DMS53 (cell line): ENCODE data around the gene STARD9.
"Not testable (repeated sequence)": the region's sequence is repeated elsewhere in the genome, so short reads cannot be mapped to it uniquely, and the experiment has no call there.

Experiments
- DNase-seq: peaks from one replicate; lab custom pipeline; 2025; lab: John Stamatoyannopoulos, UW

STARD9 gene

DNA sequence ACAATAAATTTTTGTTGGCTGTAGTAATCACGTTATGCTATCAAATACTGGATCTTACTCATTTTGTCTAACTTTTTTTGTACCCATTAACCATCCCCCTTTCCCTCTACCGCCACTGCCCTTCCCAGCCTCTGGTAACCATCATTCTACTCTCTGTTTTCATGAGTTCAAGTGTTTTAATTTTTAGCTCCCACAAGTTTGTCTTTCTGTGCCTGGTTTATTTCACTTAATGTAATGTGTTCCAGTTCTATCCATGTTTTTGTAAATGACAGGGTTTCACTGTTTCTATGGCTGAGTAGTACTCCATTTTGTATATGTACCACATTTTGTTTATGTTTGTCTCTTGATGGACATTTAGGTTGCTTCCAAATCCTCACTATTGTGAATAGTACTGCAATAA lies 52.1 kb downstream of the STARD9 start:
- no peak for DNase-seq

DNA sequence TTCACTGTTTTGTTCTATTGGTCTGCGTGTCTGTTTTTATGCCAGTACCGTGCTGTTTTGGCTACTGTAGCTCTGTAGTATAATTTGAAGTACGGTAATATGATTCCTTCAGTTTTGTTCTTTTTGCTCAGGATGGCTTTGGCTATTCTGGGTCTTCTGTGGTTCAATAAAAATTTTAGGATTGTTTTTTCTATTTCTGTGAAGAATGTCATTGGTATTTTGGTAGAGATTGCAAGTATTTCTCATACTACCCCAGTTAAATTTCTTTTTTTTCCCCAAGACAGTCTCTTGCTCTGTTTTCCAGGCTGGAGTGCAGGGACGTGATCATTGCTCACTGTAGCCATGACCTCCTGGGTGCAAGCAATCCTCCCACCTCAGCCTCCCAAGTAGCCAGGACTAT lies 53.4 kb downstream of the STARD9 start:
- DNase-seq, result no peak

DNA sequence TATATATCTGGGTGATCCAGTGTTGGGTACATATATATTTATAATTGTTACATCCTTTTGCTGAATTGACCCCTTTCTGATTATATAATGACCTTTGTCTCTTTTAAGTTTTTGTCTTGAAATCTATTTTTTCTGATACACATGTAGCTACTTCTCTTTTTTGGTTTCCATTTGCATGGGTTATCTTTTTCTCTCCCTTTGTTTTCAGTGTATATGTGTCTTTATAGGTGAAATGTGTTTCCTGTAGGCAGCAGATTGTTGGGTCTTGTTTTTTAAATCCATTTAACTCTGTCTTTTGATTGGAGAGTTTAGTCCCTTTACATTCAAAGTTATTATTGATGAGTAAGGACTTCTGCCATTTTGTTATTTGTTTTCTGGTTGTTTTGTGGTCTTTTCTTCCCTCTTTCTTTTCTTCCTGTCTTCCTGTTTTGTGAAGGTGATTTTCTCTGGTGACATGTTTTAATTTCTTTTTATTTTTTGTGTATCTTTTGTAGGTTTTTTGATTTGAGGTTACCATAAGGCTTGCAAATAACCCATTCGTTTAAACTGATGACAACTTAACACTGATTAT lies 56.8 kb downstream of the STARD9 start:
- no peak for DNase-seq

DNA sequence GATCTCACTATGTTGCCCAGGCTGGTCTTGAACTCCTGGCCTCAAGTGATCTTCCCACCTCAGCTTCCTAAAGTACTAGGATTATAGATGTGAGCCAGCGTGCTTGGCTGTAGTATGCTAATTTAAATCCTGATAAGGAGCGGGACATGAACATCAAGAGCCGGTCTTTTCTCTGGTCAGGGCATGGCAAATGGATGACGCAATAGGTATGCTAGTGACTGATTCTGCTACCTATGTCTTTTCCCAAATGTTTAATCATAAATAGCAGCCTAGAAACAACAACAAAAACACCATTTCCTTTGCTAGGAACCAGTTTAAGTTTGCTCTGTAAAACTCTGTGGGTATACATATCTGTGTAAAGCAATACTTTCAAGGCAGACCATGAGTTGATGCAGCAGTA lies 64.7 kb downstream of the STARD9 start:
- no peak for DNase-seq

DNA sequence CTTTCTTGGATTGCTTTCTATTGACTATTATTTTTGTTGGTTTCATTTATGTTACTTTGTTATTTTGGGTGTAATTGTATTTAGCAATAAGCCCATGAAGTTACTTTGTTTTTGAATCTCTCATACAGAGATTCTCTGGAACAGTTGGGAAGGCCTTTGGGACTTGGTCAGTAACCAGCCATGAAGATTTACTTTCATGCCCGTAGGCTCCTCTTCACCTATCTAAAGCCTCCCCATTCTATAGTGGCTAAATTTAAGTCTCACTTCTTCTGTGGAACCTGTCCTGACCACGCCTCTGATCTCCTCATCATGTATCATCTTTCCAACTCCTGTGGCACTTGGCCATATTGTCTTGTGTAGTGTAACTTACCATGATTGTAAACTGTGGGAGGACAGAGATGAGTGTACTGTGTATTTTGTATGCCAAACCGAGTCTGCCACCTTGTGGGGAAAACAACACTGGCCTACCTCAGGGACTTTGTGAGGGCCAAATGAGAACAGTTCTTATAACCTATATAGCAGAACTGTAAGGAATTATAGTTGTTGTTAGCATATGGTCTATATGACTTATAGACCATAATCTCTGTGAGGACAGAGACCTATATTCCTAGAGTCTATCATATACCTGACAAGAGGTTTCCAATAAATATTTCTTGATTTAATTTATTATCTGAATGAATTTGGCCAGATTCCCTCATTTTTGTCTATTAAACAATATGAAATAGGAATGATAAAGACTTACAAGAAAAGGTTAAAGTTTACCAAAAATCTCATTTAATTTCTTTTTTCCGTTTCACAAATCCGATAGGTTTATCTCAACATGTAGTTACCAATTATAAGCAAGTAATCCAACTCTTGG lies 75.0 kb downstream of the STARD9 start:
- peak; percentile 80 for DNase-seq

DNA sequence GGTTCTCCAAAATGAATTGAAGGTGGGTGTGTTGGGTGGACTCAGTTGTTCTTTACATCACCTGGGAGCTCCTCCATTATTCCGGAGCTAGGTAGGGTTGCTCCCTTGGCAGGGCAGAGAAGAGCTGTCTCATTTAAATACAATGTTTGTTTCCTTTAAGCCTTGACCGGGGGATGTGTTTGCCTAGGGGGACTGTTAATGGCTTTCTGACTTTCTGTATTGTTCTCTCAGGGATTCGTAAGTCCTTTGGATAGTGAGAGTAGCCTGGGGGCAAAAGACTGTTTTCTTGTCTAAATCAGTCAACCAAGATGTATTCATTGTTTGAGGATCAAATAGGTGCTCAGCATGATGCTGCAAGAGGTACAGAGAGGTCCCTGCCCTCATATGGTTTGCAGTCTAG lies 90.4 kb downstream of the STARD9 start:
- DNase-seq, result no peak

DNA sequence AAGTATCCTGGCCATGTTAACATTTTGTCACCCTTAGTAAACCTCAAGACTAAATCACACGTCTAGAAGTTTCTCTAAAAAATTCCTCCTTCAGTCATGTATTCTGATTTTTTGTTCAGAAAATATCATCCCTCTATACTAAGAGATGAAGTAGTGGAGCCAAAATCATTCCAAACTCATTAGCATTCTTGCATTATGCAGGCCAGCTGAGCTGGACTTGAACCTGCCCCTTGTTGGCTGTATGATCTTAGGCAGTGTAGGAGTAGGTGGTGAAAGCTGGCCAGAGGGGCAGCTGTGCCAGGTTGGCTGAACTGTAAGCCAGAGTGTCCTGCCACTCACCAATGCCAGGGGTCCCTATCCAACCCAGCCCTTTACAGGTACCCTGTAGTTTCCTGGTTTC lies 92.4 kb downstream of the STARD9 start:
- DNase-seq, result no peak

DNA sequence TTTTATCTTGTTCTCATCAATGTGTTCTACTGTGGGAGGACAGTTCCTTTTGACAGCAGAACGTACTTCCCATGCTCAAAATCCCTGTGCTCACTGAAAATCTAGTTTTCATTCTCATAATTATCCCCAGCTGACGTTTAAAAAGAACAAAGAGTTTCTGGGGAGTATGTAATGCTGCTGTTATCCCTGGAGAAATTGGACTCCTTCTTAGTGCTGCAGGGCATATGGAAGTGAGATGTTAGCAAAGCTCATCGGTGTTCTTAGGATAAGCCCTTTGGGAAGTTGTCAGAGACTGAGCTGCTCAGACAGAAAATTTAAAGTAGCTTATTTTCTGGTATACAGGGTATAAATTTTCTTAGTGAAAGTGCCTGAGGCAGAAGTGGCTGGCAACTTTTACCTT lies 95.0 kb downstream of the STARD9 start:
- DNase-seq, result no peak

DNA sequence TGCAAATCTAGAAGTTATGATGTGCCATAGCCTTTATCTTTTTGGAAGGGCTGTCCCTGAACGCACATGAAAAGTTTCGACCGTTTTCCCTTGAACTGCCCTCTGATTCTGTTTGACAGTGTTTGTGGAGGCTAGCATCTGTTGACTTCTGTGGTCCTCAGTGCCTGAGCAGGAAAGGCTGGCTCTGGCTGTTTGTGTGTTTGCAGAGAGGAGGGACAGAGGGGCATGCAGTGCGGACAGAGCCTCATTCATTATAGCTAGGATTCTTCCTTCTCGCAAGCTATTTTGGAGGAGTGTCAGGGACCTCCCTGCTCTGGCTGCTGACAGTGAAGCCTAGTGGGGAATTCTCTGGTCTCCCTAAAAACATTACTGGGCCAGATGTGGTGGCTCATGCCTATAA lies 97.0 kb downstream of the STARD9 start:
- no peak for DNase-seq

DNA sequence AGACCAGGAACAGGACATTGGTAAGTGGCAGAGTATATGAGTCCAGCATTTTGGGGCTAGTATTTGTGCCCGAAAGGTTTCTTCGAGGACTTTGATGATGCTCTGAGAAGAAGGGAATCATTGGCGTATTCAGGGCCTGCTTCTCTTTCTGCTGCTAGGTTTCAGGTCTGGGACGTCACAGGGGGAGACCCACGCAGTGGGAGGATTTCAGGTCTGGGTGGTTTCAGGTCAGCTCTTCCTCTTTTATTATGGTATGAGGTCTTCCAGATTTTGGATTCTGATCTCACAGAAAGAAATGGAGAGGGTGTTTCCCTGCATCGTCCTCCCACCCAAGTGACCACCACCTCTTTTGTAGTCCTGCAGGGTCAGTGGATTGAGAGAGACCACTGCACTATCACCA lies 99.1 kb downstream of the STARD9 start:
- DNase-seq, result no peak

DNA sequence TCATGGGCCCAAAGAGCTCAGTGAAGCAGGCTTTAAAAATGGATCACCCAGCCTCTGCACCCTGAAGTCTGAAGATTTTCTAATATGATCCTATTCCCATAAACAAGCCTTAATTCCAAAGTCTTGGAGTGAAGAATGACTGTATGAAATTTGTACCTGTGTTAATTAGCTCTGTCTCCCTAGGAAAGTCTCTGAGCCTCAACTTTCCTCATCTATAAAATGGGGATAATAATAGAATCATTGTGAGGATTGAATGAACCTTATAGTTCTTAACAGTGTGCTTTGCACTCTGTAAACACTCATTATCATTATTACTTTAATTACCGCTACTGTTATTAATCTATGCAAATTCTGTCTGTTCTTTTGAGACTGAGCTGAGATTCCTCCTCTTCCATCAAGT lies 99.6 kb downstream of the STARD9 start:
- DNase-seq, result no peak

DNA sequence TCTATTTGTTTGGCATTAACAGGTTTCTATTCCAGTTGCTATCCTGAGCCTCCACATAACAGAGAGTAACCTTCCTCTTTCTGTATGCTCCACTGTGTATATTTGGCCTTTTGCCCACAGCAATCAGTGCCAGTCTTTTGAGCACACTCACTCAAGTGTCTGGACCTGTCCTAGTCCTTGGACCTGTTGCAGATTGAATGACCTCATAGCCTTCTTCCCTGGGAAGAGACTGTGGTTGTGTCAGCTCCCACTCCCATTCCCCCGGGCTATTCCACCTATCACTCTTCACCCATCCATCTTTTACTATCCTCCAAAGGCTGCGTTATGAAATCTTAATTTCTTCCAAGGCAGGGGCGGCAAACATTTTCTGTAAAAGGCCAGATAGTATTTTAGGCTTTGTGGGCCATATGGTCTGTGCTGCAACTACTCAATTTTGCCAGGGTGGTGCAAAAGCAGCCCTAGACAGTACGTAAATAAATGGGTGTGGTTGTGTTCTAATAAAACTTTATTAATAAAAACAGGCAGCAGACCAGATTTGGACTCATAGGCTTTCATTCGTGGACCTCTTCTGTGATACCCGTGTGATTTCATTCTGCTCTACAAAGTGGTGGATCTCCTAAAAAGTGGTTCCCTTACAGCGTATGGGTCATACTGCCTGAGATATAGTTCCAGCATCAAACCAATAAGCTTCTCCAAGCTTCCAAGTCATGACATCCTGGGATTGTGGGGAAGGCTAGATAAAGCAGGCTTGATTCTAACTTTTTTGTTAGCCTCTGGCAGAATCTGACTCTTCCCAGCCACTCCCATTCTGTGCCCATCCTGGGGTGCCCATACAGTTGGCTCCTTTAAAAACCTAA lies 104.1 kb downstream of the STARD9 start:
- no peak for DNase-seq

DNA sequence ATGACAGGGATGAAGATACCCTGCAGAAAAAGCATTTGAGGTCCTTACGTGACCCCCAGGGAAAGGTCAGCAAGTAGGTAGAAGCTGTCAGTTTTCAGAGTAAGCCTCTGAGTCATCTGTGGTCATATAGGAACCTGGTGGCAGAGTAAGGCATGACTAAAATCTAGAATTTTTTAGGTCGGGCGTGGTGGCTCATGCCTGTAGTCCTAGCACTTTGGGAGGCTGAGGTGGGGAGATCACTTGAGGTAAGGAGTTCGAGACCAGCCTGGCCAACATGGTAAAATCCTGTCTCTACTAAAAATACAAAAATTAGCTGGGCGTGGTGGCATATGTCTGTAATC lies 104.7 kb downstream of the STARD9 start:
- DNase-seq, result not testable (repeated sequence)

DNA sequence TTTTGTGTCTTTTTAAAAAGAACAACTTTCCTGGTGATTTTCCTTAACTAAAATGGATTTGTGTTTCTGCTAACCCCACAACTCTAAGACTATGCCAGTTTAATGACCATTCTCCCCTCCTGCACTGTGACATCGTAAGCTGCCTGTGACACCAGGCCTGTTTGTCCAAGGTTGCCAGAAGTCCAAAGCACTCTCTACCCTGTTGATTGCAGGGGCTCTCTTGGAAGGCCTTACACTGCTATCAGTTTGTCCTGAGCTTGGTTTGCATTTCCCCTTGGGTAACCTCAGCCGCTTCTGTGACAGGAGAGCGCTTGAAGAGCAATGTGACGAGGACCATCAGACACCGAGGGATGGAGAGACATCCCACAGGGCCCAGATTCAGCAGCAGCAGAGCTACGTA lies 105.7 kb downstream of the STARD9 start:
- no peak for DNase-seq

DNA sequence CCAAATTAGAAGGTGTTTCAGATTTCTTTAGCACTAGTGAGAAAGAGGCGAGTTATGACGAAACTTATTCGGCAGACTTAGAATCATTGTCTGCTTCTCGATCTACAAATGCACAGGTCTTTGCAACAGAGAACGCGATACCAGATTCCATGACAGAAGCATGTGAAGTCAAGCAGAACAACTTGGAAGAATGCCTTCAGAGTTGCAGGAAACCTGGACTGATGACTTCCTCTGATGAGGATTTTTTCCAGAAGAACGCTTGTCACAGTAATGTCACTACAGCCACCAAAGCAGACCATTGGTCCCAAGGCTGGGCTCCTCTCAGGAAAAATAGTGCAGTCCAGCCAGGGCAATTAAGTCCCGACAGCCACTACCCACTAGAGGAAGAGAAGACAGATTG lies 110.9 kb downstream of the STARD9 start:
- DNase-seq, result no peak

DNA sequence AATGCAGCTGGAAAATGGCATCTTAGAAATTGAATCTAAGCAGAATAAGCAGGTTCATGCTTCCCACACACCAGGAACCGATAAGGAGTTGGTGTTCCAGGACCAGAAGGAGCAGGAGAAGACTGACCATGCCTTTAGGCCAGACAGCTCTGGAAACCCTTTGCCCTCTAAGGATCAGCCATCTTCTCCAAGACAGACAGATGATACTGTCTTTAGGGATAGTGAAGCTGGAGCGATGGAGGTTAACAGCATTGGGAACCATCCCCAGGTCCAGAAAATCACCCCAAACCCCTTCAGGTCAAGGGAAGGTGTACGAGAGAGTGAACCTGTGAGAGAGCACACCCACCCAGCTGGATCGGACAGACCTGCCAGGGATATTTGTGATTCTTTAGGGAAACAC lies 112.3 kb downstream of the STARD9 start:
- DNase-seq, result no peak

DNA sequence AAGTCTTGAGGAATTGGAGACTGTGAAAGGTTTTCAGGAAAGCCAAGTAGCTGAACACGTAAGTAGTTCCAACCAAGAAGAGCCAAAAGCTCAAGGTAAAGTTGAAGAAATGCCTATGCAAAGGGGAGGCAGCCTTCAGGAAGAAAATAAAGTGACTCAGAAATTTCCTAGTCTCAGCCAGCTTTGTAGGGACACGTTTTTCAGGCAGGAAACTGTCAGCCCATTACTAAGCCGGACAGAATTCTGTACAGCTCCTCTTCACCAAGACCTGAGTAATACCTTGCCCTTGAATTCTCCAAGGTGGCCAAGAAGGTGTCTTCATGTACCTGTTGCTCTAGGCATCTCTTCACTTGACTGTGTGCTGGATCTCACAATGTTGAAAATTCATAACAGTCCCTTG lies 112.9 kb downstream of the STARD9 start:
- no peak for DNase-seq

DNA sequence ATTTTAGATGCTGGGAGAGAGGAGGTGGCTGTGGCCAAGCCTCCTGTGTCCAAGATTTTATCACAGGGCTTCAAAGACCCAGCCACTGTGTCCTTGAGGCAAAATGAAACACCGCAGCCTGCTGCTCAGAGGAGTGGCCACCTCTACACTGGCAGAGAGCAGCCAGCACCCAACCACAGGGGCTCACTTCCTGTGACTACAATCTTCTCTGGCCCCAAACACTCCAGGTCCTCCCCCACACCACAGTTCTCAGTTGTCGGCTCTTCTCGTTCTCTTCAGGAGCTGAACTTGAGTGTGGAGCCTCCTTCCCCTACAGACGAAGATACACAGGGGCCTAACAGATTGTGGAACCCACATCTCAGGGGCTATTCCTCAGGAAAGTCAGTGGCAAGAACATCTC lies 115.9 kb downstream of the STARD9 start:
- DNase-seq, result no peak

DNA sequence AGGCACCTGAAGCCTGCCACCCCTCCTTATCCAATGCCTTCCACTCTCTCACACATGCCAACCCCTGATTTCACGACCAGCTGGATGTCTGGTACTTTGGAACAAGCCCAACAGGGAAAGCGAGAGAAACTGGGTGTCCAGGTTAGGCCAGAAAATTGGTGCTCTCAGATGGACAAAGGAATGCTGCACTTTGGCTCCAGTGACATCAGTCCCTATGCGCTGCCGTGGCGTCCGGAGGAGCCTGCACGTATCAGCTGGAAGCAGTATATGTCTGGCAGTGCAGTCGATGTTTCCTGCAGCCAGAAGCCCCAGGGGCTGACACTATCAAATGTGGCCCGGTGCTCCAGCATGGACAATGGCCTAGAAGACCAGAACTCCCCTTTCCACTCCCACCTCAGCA lies 116.4 kb downstream of the STARD9 start:
- no peak for DNase-seq

DNA sequence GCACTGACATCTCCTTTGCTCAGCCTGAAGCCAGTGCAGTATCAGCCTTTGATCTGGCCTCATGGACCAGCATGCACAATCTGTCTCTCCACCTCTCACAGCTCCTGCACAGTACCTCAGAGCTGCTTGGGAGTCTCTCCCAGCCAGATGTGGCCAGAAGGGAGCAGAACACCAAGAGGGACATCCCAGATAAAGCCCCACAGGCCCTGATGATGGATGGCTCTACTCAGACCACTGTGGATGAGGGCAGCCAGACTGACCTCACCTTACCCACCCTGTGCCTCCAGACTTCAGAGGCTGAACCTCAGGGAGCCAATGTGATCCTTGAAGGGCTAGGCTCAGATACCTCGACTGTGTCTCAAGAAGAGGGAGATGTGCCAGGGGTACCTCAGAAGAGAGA lies 117.1 kb downstream of the STARD9 start:
- DNase-seq, result no peak

DNA sequence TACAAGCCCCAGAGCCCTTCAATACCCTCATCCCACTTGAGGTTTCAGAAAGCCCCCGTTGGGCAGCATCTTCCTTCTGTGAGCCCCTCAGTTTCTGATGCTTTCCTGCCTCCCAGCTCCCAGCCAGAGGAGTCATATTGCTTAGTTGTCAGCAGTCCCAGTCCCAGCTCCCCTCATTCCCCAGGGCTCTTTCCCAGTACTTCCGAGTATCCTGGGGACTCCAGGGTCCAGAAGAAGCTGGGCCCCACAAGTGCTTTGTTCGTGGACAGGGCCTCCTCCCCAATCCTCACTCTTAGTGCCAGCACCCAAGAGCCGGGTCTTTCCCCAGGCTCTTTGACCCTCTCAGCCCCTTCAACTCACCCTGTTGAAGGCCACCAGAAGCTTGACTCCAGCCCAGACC lies 117.6 kb downstream of the STARD9 start:
- no peak for DNase-seq

DNA sequence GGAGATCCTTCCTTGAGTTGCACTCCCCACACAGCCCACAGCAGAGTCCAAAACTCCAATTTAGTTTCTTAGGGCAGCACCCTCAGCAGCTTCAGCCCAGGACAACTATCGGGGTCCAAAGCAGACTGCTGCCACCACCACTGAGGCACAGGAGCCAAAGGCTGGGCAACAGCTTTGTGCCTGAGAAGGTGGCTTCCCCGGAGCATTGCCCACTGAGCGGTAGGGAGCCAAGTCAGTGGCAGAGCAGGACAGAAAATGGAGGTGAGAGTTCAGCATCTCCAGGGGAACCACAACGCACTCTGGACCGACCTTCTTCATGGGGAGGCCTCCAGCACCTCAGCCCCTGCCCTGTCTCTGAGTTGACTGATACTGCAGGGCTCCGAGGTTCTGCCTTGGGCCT lies 118.1 kb downstream of the STARD9 start:
- DNase-seq, result no peak

DNA sequence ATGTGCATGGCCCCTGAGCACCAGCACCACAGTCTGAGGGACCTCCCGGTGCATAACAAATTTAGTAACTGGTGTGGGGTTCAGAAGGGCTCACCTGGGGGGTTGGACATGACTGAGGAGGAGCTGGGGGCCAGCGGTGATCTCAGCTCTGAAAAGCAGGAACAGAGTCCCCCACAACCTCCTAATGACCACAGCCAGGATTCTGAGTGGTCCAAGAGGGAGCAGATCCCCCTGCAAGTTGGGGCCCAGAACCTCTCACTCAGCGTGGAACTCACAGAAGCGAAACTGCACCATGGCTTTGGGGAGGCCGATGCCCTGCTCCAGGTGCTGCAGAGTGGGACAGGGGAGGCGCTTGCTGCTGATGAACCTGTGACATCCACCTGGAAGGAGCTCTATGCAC lies 118.5 kb downstream of the STARD9 start:
- no peak for DNase-seq
